Vagina (tissue), 2 donors: ENCODE measurements around the gene EPOP.

ENCODE experiments used
- POLR2A ChIP-seq, 2 donors: fragments of 450-650 bp; IDR thresholded peaks; one replicate each; pipeline ENCODE4 v1.6.1; 2017; ENCODE audit warnings: antibody characterized with exemption in 2 of 2, mild to moderate bottlenecking in 2 of 2, moderate library complexity in 2 of 2
- POLR2AphosphoS5 ChIP-seq, 2 donors: sonication (generic); formaldehyde crosslinking; IDR thresholded peaks; one replicate each; pipeline ENCODE4 v1.9.0; 2017; ENCODE audit warnings: antibody characterized with exemption in 2 of 2, mild to moderate bottlenecking in 2 of 2, low read depth in 1 of 2; ENCODE audit not compliant: insufficient read depth in 1 of 2

GRCh38 chr17:38628441-38628840, 46.3 kb downstream of the EPOP start:
- no peak for TF ChIP-seq POLR2AphosphoS5 (IDR thresholded peaks at IDR 0.05; ENCODE audit: insufficient read depth in 1 of 2, low read depth in 1 of 2)
- no peak for TF ChIP-seq POLR2A (IDR thresholded peaks at IDR 0.05)
